SK-N-MC (cell line): ENCODE results near the gene ARPC4.

Experiments used
- EZH2 ChIP-seq: fragments of 200-600 bp; sonication (generic); IDR thresholded peaks from one replicate; pipeline ENCODE4 v1.6.1; 2017; ENCODE audit warnings: antibody characterized with exemption
- FOXP2 ChIP-seq: optimal IDR thresholded peaks from 2 replicates; pipeline ENCODE3; 2011; ENCODE audit warnings: mild to moderate bottlenecking, moderate library complexity; ENCODE audit not compliant: insufficient read depth; ENCODE audit errors: extremely low read length, control extremely low read depth

DNA sequence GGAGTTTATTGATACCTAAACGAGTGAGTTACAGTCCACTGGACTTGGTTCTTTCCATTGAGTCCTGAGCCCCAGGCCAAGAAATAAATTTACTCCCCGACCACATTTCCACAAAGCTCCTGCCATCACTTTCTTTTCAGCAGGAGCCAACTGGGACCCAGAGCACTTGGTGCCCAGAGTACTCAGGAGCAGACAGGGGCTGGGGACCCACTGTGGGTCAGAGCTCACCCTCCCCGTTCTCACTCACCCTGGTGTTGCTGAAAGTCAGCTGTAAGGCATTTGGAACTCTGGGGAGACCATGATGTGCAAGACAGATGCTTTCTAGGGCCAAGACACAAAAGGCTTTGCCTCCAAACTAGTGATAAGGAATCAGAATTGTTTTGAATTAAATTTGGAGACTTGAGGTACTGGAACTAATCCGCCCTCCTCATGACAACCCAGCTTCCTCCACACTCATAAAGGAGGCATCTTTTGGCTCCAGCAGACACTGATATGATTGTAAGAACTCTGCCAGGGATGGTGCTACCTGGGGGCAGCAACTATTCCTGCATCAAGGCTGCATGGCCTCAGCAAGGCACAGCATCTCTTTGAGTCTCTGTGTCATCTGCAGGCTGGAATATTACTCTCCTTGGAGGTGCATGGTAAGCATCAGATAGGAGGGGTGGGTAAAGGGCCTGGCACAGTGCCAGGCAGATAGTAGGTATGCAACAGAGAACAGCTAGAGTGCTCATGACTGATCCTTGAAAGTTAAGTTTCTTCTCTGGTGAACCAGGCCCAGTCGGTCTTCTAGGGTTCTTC is 15.8 kb upstream of the ARPC4 start:
- no peak for TF ChIP-seq EZH2
- no peak for TF ChIP-seq FOXP2
